A673 (cell line): Measurements from ENCODE around the gene CMIP. TPM values are rescaled to one million over a fixed set of nuclear protein-coding genes. Genes with fewer than 3 reads are reported as not detected.
"Not testable (repeated sequence)": the region's sequence is repeated elsewhere in the genome, so short reads cannot be mapped to it uniquely, and the experiment has no call there.

Source experiments
- BruUV-seq: library from RNA; stranded (reverse); fragments of 400-500 nt; replicated peaks from 2 replicates; lab custom pipeline; 2021; lab: Mats Ljungman, UMichigan
- CTCF ChIA-PET: fragments of 300-600 bp; sonication (Branson Sonifier 250); formaldehyde crosslinking; loops from one replicate; lab custom pipeline; 2022; ENCODE audit warnings: antibody characterized with exemption; lab: Charles Lee
- POLR2A ChIA-PET: fragments of 300-600 bp; sonication (Branson Sonifier 250); formaldehyde crosslinking; loops from one replicate; lab custom pipeline; 2022; ENCODE audit warnings: antibody characterized with exemption; ENCODE audit not compliant: low non-redundant PET; lab: Charles Lee
- DNase-seq: peaks from one replicate; pipeline ENCODE4 v3.0.0-alpha.2; 2015; ENCODE audit warnings: low spot score
- H3K27ac ChIP-seq: fragments of 200-600 bp; sonication (generic); 2 replicates; pipeline ENCODE4 v1.5.1; 2016; ENCODE audit warnings: mixed run types, low read depth, mild to moderate bottlenecking, mixed read lengths, antibody characterized with exemption, low read length; ENCODE audit not compliant: poor library complexity, severe bottlenecking
- H3K27me3 ChIP-seq: fragments of 200-600 bp; sonication (generic); replicated peaks from 2 replicates; pipeline ENCODE4 v1.6.1; 2017; ENCODE audit warnings: mixed run types, low read depth, mild to moderate bottlenecking, mixed read lengths, antibody characterized with exemption, low read length; ENCODE audit not compliant: insufficient read depth, poor library complexity
- H3K36me3 ChIP-seq: fragments of 200-600 bp; sonication (generic); 2 replicates; pipeline ENCODE4 v1.6.1; 2016; ENCODE audit warnings: mixed run types, mild to moderate bottlenecking, mixed read lengths, antibody characterized with exemption, low read length; ENCODE audit not compliant: insufficient read depth, poor library complexity, severe bottlenecking
- H3K4me1 ChIP-seq: fragments of 200-600 bp; sonication (generic); 2 replicates; pipeline ENCODE4 v1.6.1; 2017; ENCODE audit warnings: mixed run types, mild to moderate bottlenecking, mixed read lengths, antibody characterized with exemption, low read length; ENCODE audit not compliant: insufficient read depth, poor library complexity, severe bottlenecking
- H3K4me3 ChIP-seq: fragments of 200-600 bp; sonication (generic); 2 replicates; pipeline ENCODE4 v1.5.1; 2016; ENCODE audit warnings: low read depth, mixed run types, mild to moderate bottlenecking, mixed read lengths, low read length; ENCODE audit not compliant: poor library complexity, severe bottlenecking
- H3K9me3 ChIP-seq: fragments of 200-600 bp; sonication (generic); 2 replicates; pipeline ENCODE4 v1.6.1; 2016; ENCODE audit warnings: mixed run types, low read depth, mild to moderate bottlenecking, mixed read lengths, antibody characterized with exemption, low read length; ENCODE audit not compliant: poor library complexity, severe bottlenecking
- CTCF ChIP-seq: fragments of 300-800, 200-600 bp; sonication (generic); conservative IDR thresholded peaks from 2 replicates; pipeline ENCODE4 v1.5.1; 2017; ENCODE audit warnings: low read depth, mild to moderate bottlenecking, antibody characterized with exemption, low read length, moderate library complexity, mixed read lengths
- EZH2 ChIP-seq: fragments of 200-600 bp; sonication (generic); IDR thresholded peaks from 2 replicates; pipeline ENCODE4 v1.6.1; 2017; ENCODE audit warnings: borderline replicate concordance, low read depth, mild to moderate bottlenecking, mixed read lengths, antibody characterized with exemption, low read length; ENCODE audit not compliant: poor library complexity, severe bottlenecking
- intact Hi-C: fragments of 100-400 bp; cut with micrococcal nuclease; formaldehyde crosslinking; loops from one replicate; pipeline ENCODE4 v1.10.0; 2022; ENCODE audit not compliant: unreplicated experiment
- total RNA-seq: library from RNA; stranded (reverse); gene quantifications from 2 replicates; pipeline ENCODE4 v1.2.3, GENCODE V29; 2021

Gene CMIP
- total RNA-seq, 1 experiment from 2014 or later, result 25.5 TPM

DNA sequence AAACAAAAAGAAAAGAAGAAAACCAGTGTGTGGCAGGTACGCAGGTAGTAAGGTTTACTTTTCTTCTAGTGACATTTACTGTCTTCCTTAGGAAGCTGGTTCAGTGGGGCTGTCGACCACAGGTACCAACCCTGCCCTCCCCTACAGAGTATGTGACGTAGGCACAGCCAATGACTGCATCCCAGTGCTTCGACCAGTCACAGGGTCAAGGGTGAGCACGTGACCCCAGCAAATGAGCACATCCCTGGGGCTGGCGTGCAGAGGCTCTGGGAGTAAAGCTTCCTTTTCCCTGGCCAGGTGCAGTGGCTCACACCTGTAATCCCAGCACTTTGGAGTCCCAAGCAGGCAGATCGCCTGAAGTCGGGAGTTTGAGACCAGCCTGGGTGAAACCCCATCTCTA is 295.6 kb downstream of the CMIP start:
- ChIA-PET POLR2A (no interaction called here), CTCF (no interaction called here)
- no TSS peak for BruUV-seq
- no peak for TF ChIP-seq CTCF
- TF ChIP-seq EZH2, result no peak
- DNase-seq, result no peak
- H3K36me3 ChIP-seq, result no peaks in the 10 kb centered on the region
- no peaks in the 10 kb centered on the region for H3K27me3 ChIP-seq
- intact Hi-C loops, result no loop called here
- no peaks in the 10 kb centered on the region for H3K4me1 ChIP-seq
- no peaks in the 10 kb centered on the region for H3K9me3 ChIP-seq
- H3K27ac ChIP-seq, result no peak overlapping the region
- H3K4me3 ChIP-seq, result no peak overlapping the region

DNA sequence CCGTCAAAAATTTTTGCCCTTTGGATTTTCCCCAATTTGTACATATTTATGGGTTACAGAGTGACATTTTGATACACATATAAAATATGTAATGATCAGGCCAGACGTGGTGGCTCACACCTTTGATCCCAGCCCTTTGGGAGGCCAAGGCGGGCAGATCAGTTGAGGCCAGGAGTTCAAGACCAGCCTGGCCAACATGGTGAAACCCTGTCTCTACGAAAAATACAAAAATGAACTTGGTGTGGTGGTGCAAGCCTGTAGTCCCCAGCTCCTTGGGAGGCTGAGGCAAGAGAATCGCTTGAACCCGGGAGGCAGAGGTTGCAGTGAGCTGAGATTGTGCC is 296.8 kb downstream of the CMIP start:
- H3K4me3 ChIP-seq, BruUV-seq, H3K27me3 ChIP-seq, POLR2A ChIA-PET, intact Hi-C loops, H3K4me1 ChIP-seq, H3K27ac ChIP-seq, H3K9me3 ChIP-seq, DNase-seq, CTCF ChIA-PET, H3K36me3 ChIP-seq: not testable (repeated sequence)

GRCh38 chr16:81744385-81744784 is 299.8 kb downstream of the CMIP start:
- POLR2A ChIA-PET, result no interaction called here
- CTCF ChIA-PET, result interaction anchor here (0.5 kb wide), 1 partner anchor 538 kb away, joined by 7 read pairs; no protein-coding TSS in a partner anchor
- Histone ChIP-seq H3K36me3 (no peaks in the 10 kb centered on the region), H3K4me1 (peaks cover 3% of the 10 kb centered on the region), H3K27ac (no peak overlapping the region), H3K4me3 (no peak overlapping the region), H3K27me3 (no peaks in the 10 kb centered on the region), H3K9me3 (no peaks in the 10 kb centered on the region)
- no TSS peak for BruUV-seq
- no peak for DNase-seq
- TF ChIP-seq EZH2 (no peak), CTCF (no peak)
- intact Hi-C loops, result no loop called here

DNA sequence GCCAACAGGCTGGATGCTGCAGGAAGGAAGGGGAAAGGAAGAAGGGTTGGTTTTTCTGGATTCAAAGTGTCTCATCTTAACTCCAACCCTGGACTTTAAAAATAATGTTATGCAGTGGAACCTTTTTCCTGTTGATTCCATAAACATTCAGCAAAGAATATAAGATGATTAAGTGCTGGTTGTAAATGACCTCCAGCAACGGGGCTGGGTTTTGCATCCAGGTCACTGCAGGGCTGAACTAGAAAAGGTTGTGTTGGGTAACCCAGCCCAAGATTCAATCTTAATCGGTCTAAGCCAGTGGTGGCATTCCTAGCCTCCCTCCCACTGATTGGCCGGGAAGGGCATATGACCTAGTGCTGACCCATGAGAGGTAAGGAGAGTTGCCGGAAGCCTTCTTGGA is 300.3 kb downstream of the CMIP start:
- Histone ChIP-seq H3K4me1 (peaks cover 3% of the 10 kb centered on the region), H3K36me3 (no peaks in the 10 kb centered on the region), H3K27me3 (no peaks in the 10 kb centered on the region), H3K27ac (no peak overlapping the region), H3K9me3 (no peaks in the 10 kb centered on the region), H3K4me3 (no peak overlapping the region)
- CTCF ChIA-PET, result no interaction called here
- TF ChIP-seq CTCF, result no peak
- no peak for TF ChIP-seq EZH2
- intact Hi-C loops, result no loop called here
- POLR2A ChIA-PET, result no interaction called here
- no peak for DNase-seq
- no TSS peak for BruUV-seq
